Left ventricle myocardium inferior (tissue), 1 donor: ENCODE results near the gene ELOVL4. TPM values are rescaled to one million over a fixed set of nuclear protein-coding genes. Genes with fewer than 3 reads are reported as not detected.

Experiments
- DNase-seq: peaks from one replicate; pipeline ENCODE4 v3.0.0-alpha.2; 2020
- H3K27ac ChIP-seq: fragments of 200-600 bp; replicated peaks from 2 replicates; pipeline ENCODE4 v1.8.0; 2021
- H3K27me3 ChIP-seq: fragments of 200-600 bp; 2 replicates; pipeline ENCODE4 v1.8.0; 2021; ENCODE audit warnings: low read depth
- H3K36me3 ChIP-seq: fragments of 200-600 bp; 2 replicates; pipeline ENCODE4 v1.8.0; 2021
- H3K4me1 ChIP-seq: fragments of 200-600 bp; 2 replicates; pipeline ENCODE4 v1.8.0; 2021
- H3K4me3 ChIP-seq: fragments of 200-600 bp; 2 replicates; pipeline ENCODE4 v1.8.0; 2021; ENCODE audit warnings: mild to moderate bottlenecking, moderate library complexity
- H3K9me3 ChIP-seq: fragments of 200-600 bp; replicated peaks from 2 replicates; pipeline ENCODE4 v1.8.0; 2021
- intact Hi-C: fragments of 100-400 bp; cut with micrococcal nuclease; formaldehyde crosslinking; loops from one replicate; pipeline ENCODE4 v1.11.0; 2022
- total RNA-seq: library from RNA; stranded (reverse); fragmentation: NEBNext Ultra II Directional; extraction: Animal tissue kit (Norgen Biotek cat#: 25700); gene quantifications from one replicate; pipeline ENCODE4 v1.2.1, GENCODE V29; 2021
- TF ChIP-seq, protein P1 (sequence below): fragments of 200-600 bp; IDR thresholded peaks from 2 replicates; pipeline ENCODE4 v1.8.0; 2021; ENCODE audit warnings: antibody characterized with exemption, mild to moderate bottlenecking, borderline replicate concordance
- donor health status: DM: no; HTN: yes; CAD: no; lungs with severe emphysema.

Gene ELOVL4
- total RNA-seq, 1 donor from 2014 or later = 0.19 TPM

DNA sequence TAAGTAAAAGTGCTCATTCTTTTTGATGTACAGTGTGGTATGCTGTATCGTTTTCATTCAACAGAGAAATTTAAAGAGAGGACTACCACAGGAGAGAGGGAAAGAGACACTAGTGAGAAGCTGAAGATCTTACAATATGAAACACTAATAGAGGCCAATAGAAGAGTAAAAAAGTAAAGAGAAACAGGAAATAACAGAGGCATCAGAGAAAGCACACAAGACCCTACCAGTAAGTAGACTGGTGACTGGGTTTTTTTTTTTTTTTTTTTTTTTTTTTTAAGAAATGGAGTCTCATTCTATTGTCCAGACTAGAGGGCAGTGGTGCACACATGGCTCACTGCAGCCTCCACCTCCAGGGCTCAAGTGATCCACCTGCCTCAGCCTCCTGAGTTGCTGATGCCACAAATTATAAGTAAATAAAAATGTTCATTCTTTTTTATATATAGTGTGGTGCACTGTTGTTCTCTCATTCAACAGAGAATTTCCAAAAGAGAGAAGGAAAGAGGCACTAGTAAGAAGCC is 18.8 kb downstream of the ELOVL4 start:
- Histone ChIP-seq H3K9me3 (no peaks in the 10 kb centered on the region), H3K4me3 (no peak overlapping the region), H3K27ac (no peak overlapping the region), H3K27me3 (peaks cover 5% of the 10 kb centered on the region), H3K36me3 (no peaks in the 10 kb centered on the region), H3K4me1 (no peaks in the 10 kb centered on the region)
- intact Hi-C loops = no loop called here
- TF ChIP-seq, protein P1, sequence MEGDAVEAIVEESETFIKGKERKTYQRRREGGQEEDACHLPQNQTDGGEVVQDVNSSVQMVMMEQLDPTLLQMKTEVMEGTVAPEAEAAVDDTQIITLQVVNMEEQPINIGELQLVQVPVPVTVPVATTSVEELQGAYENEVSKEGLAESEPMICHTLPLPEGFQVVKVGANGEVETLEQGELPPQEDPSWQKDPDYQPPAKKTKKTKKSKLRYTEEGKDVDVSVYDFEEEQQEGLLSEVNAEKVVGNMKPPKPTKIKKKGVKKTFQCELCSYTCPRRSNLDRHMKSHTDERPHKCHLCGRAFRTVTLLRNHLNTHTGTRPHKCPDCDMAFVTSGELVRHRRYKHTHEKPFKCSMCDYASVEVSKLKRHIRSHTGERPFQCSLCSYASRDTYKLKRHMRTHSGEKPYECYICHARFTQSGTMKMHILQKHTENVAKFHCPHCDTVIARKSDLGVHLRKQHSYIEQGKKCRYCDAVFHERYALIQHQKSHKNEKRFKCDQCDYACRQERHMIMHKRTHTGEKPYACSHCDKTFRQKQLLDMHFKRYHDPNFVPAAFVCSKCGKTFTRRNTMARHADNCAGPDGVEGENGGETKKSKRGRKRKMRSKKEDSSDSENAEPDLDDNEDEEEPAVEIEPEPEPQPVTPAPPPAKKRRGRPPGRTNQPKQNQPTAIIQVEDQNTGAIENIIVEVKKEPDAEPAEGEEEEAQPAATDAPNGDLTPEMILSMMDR = no peak
- DNase-seq = no peak

DNA sequence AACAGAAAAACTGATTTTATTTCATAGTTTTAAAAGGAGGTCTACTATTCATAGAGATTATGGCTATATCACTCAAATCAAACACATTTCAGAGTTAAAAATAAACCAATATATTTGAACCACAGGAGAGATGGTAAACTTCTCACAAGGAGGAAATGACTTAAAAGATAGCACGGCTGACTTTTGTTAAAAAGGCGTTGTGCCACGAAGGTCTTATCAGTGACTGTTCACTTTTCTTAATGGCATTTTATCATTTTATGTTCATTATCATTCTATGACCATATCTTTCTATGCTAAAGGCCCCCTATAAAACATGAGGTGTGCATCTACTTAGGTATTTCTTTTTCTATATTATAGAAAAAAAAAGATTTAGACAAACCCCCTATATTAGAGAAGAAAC is 19.6 kb downstream of the ELOVL4 start:
- DNase-seq = no peak
- H3K36me3 ChIP-seq = no peaks in the 10 kb centered on the region
- H3K4me3 ChIP-seq = no peak overlapping the region
- H3K4me1 ChIP-seq = no peaks in the 10 kb centered on the region
- intact Hi-C loops = no loop called here
- no peak overlapping the region for H3K27ac ChIP-seq
- no peaks in the 10 kb centered on the region for H3K27me3 ChIP-seq
- TF ChIP-seq, protein P1 = no peak
- H3K9me3 ChIP-seq = no peaks in the 10 kb centered on the region

- H3K4me1 ChIP-seq = no peaks in the 10 kb centered on the region
- no peak overlapping the region for H3K27ac ChIP-seq
- intact Hi-C loops = no loop called here
- H3K9me3 ChIP-seq = no peaks in the 10 kb centered on the region
- H3K36me3 ChIP-seq = no peaks in the 10 kb centered on the region
- H3K4me3 ChIP-seq = no peak overlapping the region
- DNase-seq = no peak
- no peaks in the 10 kb centered on the region for H3K27me3 ChIP-seq
- TF ChIP-seq, protein P1 = no peak
These were observed 24.1 kb downstream of the ELOVL4 start for GRCh38 chr6:79923270-79923669.

GRCh38 chr6:79922018-79922417 is 25.3 kb downstream of the ELOVL4 start:
- H3K4me3 ChIP-seq = no peak overlapping the region
- intact Hi-C loops = no loop called here
- no peaks in the 10 kb centered on the region for H3K4me1 ChIP-seq
- no peaks in the 10 kb centered on the region for H3K27me3 ChIP-seq
- no peaks in the 10 kb centered on the region for H3K9me3 ChIP-seq
- DNase-seq = no peak
- TF ChIP-seq, protein P1 = no peak
- no peak overlapping the region for H3K27ac ChIP-seq
- no peaks in the 10 kb centered on the region for H3K36me3 ChIP-seq

DNA sequence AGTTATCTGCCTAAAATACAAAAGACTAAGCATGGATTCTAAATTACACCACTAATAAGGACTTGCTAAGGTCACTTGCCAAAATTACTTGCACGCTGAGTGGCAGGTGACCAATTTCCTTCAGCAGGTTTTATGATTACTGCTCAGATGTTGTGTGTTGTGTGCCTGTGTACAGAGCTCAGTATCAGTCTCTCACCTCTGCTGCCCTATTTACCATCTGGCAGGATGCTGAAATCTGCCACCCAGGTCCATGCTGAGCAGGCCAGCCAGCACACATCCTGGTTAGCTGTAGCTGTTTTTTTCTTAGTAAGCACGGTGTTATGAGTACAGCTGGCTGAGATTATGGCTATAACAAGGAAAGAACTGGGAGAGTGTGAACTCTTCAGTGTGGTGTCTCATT is 34.0 kb downstream of the ELOVL4 start:
- Histone ChIP-seq H3K27me3 (no peaks in the 10 kb centered on the region), H3K4me3 (no peak overlapping the region), H3K4me1 (no peaks in the 10 kb centered on the region), H3K36me3 (no peaks in the 10 kb centered on the region), H3K27ac (no peak overlapping the region), H3K9me3 (no peaks in the 10 kb centered on the region)
- TF ChIP-seq, protein P1 = no peak
- DNase-seq = no peak
- intact Hi-C loops = no loop called here
